Kidney (tissue), 14 donors: Measurements from ENCODE around the gene USE1. TPM values are rescaled to one million over a fixed set of nuclear protein-coding genes. Genes with fewer than 3 reads are reported as not detected.

Source experiments
- DNase-seq, 5 donors: peaks; one replicate each; pipeline ENCODE4 v3.0.0-alpha.2; 2013 to 2020
- FAIRE-seq: peaks from 2 replicates; lab custom pipeline; 2012; peaks lifted over from hg19 to GRCh38; lab: Jason Lieb, UNC
- H3K27ac ChIP-seq, 2 donors: one replicate each; pipeline ENCODE4 v1.7.0; 2013; ENCODE audit warnings: low read depth in 2 of 2, low read length in 2 of 2, inconsistent platforms in 1 of 2
- H3K27me3 ChIP-seq: one replicate; pipeline ENCODE4 v1.7.1; 2013; ENCODE audit warnings: low read length, inconsistent platforms; ENCODE audit not compliant: control insufficient read depth, insufficient read depth
- H3K36me3 ChIP-seq, 3 donors: one replicate each; pipeline versions ENCODE4 v1.7.0 to v1.7.1; 2013; ENCODE audit warnings: low read length in 3 of 3, control low read depth in 1 of 3, inconsistent platforms in 1 of 3; ENCODE audit not compliant: insufficient read depth in 3 of 3, control insufficient read depth in 2 of 3
- H3K4me1 ChIP-seq, 3 donors: one replicate each; pipeline versions ENCODE4 v1.7.0 to v1.7.1; 2013; ENCODE audit warnings: low read length in 3 of 3, inconsistent platforms in 1 of 3, low read depth in 1 of 3; ENCODE audit not compliant: control insufficient read depth in 2 of 3, insufficient read depth in 2 of 3
- H3K4me3 ChIP-seq, 3 donors: one replicate each; pipeline versions ENCODE4 v1.7.0 to v1.8.1; 2013; ENCODE audit warnings: low read length in 3 of 3, control low read depth in 1 of 3, inconsistent platforms in 1 of 3
- H3K9ac ChIP-seq, 3 donors: one replicate each; pipeline versions ENCODE4 v1.7.0 to v1.7.1; 2013; ENCODE audit warnings: low read length in 3 of 3, control low read depth in 1 of 3, inconsistent platforms in 1 of 3
- H3K9me3 ChIP-seq, 3 donors: one replicate each; pipeline versions ENCODE4 v1.7.0 to v1.7.1; 2013; ENCODE audit warnings: low read length in 3 of 3, control low read depth in 1 of 3, inconsistent platforms in 1 of 3; ENCODE audit not compliant: control insufficient read depth in 2 of 3, insufficient read depth in 1 of 3
- intact Hi-C: fragments of 100-400 bp; cut with DNase I; formaldehyde crosslinking; loops from one replicate; pipeline ENCODE4 v1.11.1; 2022
- polyA plus RNA-seq: library from polyadenylated mRNA; stranded (reverse); fragments of 350-450 nt; fragmentation: Illumina TruSeq; extraction: RNeasy Lipid Tissue Mini Kit (QIAGEN cat#74804); gene quantifications from one replicate; pipeline ENCODE4 v1.2.3, GENCODE V29; 2014; ENCODE audit warnings: low read depth, low replicate concordance; ENCODE audit not compliant: insufficient read depth
- total RNA-seq: library from RNA; stranded (reverse); fragmentation: NEBNext Ultra II Directional; extraction: Animal tissue kit (Norgen Biotek cat#: 25700); gene quantifications from one replicate; pipeline ENCODE4 v1.2.1, GENCODE V29; 2021
- TF ChIP-seq, protein P1 (sequence below): IDR thresholded peaks from 3 replicates; pipeline ENCODE4 v1.5.1; 2012; ENCODE audit warnings: mild to moderate bottlenecking, moderate library complexity, borderline replicate concordance; ENCODE audit not compliant: insufficient read depth; ENCODE audit errors: extremely low read depth
- donor health status: control.
- donor health status: control.
- donor health status: control.
- donor health status: control.
- donor health status: control.
- donor health status: DM: yes; HTN: yes; CAD: no.
- donor health status: Normal renal cell carcinoma (clear cell type).

USE1 gene
- total and polyA plus RNA-seq, 2 donors from 2014 or later, result 26.0 to 52.6 TPM

DNA sequence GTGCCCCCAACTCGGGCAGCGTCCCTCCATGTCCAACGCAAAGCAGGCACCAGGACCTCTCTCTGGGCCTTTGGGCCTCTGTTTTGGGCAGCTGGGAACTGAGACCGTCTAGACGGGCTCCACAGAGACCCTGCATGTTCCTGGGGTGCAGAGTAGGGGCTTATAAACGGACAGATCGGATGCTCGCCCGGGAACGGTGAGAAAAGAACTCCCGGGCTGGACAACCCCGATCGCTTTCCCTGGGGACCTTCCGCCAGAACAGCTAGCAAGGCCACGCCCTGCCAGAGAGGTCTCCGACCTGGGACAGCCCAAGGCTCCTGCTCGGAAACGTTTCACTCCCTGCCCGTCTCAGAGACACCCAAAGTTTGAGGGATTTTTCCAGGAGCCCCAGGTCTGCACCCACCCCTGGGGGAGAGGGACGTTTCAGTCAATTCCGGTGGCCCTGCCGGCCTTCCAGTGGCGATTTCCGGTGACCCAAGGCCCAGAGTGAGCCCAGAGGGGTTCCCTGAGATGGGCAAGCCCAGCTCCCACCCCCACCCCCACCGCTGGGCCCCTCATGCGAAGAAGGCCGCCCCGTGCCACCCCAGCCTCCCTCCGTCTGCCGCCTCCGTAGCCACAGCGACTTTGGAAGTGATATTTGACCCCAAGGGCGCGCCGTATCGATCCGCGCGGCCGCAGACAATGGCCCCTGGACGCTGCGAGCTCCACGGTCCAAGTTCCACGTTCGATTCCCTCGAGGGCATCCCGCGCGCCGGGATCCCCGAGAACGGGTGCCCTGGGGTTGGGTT, 28.9 kb downstream of the USE1 start:
- intact Hi-C loops, result no loop called here
- H3K27ac ChIP-seq, result peak overlapping the region; percentile 87 to 88
- peak overlapping the region; percentile 69 to 86 (median 82) for H3K4me3 ChIP-seq
- peaks cover 0 to 8% (median 0%) of the 10 kb centered on the region in 3 donors for H3K36me3 ChIP-seq
- no peak for FAIRE-seq
- H3K9me3 ChIP-seq, result no peaks in the 10 kb centered on the region
- H3K4me1 ChIP-seq, result peaks cover 2 to 30% (median 28%) of the 10 kb centered on the region in 3 donors
- H3K9ac ChIP-seq, result peak overlapping the region; percentile 30 to 81 (median 69)
- H3K27me3 ChIP-seq, result no peaks in the 10 kb centered on the region
- TF ChIP-seq, protein P1, sequence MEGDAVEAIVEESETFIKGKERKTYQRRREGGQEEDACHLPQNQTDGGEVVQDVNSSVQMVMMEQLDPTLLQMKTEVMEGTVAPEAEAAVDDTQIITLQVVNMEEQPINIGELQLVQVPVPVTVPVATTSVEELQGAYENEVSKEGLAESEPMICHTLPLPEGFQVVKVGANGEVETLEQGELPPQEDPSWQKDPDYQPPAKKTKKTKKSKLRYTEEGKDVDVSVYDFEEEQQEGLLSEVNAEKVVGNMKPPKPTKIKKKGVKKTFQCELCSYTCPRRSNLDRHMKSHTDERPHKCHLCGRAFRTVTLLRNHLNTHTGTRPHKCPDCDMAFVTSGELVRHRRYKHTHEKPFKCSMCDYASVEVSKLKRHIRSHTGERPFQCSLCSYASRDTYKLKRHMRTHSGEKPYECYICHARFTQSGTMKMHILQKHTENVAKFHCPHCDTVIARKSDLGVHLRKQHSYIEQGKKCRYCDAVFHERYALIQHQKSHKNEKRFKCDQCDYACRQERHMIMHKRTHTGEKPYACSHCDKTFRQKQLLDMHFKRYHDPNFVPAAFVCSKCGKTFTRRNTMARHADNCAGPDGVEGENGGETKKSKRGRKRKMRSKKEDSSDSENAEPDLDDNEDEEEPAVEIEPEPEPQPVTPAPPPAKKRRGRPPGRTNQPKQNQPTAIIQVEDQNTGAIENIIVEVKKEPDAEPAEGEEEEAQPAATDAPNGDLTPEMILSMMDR, result no peak
- peak; percentile 31 to 87 (median 54) for DNase-seq

GRCh38 chr19:17244618-17245534, 29.7 kb downstream of the USE1 start:
- TF ChIP-seq, protein P1, result no peak
- Histone ChIP-seq H3K9ac (peak overlapping the region; percentile 42 to 81 (median 69)), H3K4me3 (peak overlapping the region; percentile 69 to 86 (median 82)), H3K4me1 (peaks cover 2 to 30% (median 28%) of the 10 kb centered on the region in 3 donors), H3K27me3 (no peaks in the 10 kb centered on the region), H3K36me3 (peaks cover 0 to 6% (median 0%) of the 10 kb centered on the region in 3 donors), H3K9me3 (no peaks in the 10 kb centered on the region), H3K27ac (peak overlapping the region; percentile 87 to 88)
- FAIRE-seq (no peak), DNase-seq (peak in 2 of 5 donors; percentile 60 to 76)
- intact Hi-C loops, result no loop called here

GRCh38 chr19:17245535-17245984, 30.4 kb downstream of the USE1 start, which contains the start of gene NR2F6:
NR2F6 (minus strand) TSS chr19:17245919; CDS start chr19:17245220, 699 bp downstream.
- Histone ChIP-seq H3K9me3 (no peaks in the 10 kb centered on the region), H3K27ac (peak within 1 kb of the TSS; percentile 87 to 88), H3K4me1 (peaks cover 2 to 30% (median 28%) of the 10 kb centered on the region in 3 donors), H3K27me3 (no peaks in the 10 kb centered on the region), H3K9ac (peak within 1 kb of the TSS; percentile 6 to 81 (median 69)), H3K36me3 (no peaks in the 10 kb centered on the region), H3K4me3 (peak within 1 kb of the TSS; percentile 69 to 86 (median 82))
- peak in 1 of 5 donors; percentile 75 for DNase-seq
- TF ChIP-seq, protein P1, result no peak
- intact Hi-C loops, result no loop called here
- no peak for FAIRE-seq
